Thoracic aorta (tissue), 2 donors: ENCODE data around the gene SMOC2. TPM values are rescaled to one million over a fixed set of nuclear protein-coding genes. Genes with fewer than 3 reads are reported as not detected.

ENCODE experiments used
- ATAC-seq: fragments of 150-250 bp; one replicate; pipeline ENCODE4 v1.8.0; 2017; ENCODE audit warnings: low read depth; ENCODE audit not compliant: insufficient number of reproducible peaks, low FRiP score
- DNase-seq: peaks from one replicate; pipeline ENCODE4 v3.0.0-alpha.2; 2020; ENCODE audit warnings: low spot score
- H3K27ac ChIP-seq, 2 donors: fragments of 200-600 bp; sonication (generic); 1 replicate in 1 of 2; 2 replicates in 1 of 2; pipeline ENCODE4 v1.5.1; 2016; ENCODE audit warnings: mild to moderate bottlenecking in 2 of 2, moderate library complexity in 2 of 2
- H3K27me3 ChIP-seq: fragments of 200-600 bp; sonication (generic); replicated peaks from 2 replicates; pipeline ENCODE4 v1.6.0; 2016; ENCODE audit warnings: mild to moderate bottlenecking; ENCODE audit not compliant: insufficient read depth
- H3K36me3 ChIP-seq: fragments of 200-600 bp; sonication (generic); one replicate; pipeline ENCODE4 v1.5.1; 2016
- H3K4me1 ChIP-seq, 2 donors: fragments of 200-600 bp; sonication (generic); 1 replicate in 1 of 2; 2 replicates in 1 of 2; pipeline versions ENCODE4 v1.5.1 to v1.6.0; 2016; ENCODE audit warnings: low read depth in 2 of 2, mild to moderate bottlenecking in 1 of 2; ENCODE audit not compliant: control insufficient read depth in 1 of 2
- H3K4me3 ChIP-seq: fragments of 200-600 bp; sonication (generic); 2 replicates; pipeline ENCODE4 v1.5.1; 2016; ENCODE audit warnings: mild to moderate bottlenecking
- H3K9me3 ChIP-seq: fragments of 200-600 bp; sonication (generic); 2 replicates; pipeline ENCODE4 v1.5.1; 2016
- CTCF ChIP-seq: fragments of 200-600 bp; sonication (generic); IDR thresholded peaks from one replicate; pipeline ENCODE4 v1.5.1; 2019; ENCODE audit warnings: antibody characterized with exemption
- total RNA-seq, 2 donors: library from RNA; depleted of rRNA; stranded (reverse); fragments of >200 nt; gene quantifications; one replicate each; pipeline versions ENCODE4 v1.1.0 to v1.2.3, GENCODE V29; 2016

The SMOC2 gene
- total RNA-seq: 100 to 1,000 TPM; 334 to 424 TPM

GRCh38 chr6:168440520-168441433 lies at the start of gene SMOC2:
Gene SMOC2 (plus strand): TSS chr6:168441184. CDS start chr6:168441371, 187 bp downstream.
- Histone ChIP-seq H3K4me1 (peaks cover 0 to 54% of the 10 kb centered on the region in 2 donors), H3K36me3 (no peaks in the 10 kb centered on the region), H3K27me3 (no peaks in the 10 kb centered on the region), H3K4me3 (peak within 1 kb of the TSS; percentile 71), H3K27ac (peak within 1 kb of the TSS; percentile 85 to 86), H3K9me3 (no peaks in the 10 kb centered on the region)
- ATAC-seq: peak; percentile 31
- DNase-seq: no peak
- peak; percentile 36 for TF ChIP-seq CTCF

- ATAC-seq: no peak
These were observed 47.7 kb upstream of the SMOC2 start for GRCh38 chr6:168393126-168393870.

GRCh38 chr6:168394606-168395005 lies 46.4 kb upstream of the SMOC2 start:
- H3K27me3 ChIP-seq: no peaks in the 10 kb centered on the region
- H3K36me3 ChIP-seq: no peaks in the 10 kb centered on the region
- H3K27ac ChIP-seq: no peak overlapping the region
- no peak for TF ChIP-seq CTCF
- DNase-seq: no peak
- H3K4me3 ChIP-seq: no peak overlapping the region
- no peaks in the 10 kb centered on the region for H3K9me3 ChIP-seq
- H3K4me1 ChIP-seq: peaks cover 0 to 12% of the 10 kb centered on the region in 2 donors
- no peak for ATAC-seq

More at GRCh38 chr6:168393126-168393870, 47.7 kb upstream of the SMOC2 start:
- no peak for DNase-seq
- Histone ChIP-seq H3K4me3 (no peak overlapping the region), H3K4me1 (peaks cover 0 to 12% of the 10 kb centered on the region in 2 donors), H3K36me3 (no peaks in the 10 kb centered on the region), H3K27ac (no peak overlapping the region), H3K27me3 (no peaks in the 10 kb centered on the region), H3K9me3 (no peaks in the 10 kb centered on the region)
- no peak for TF ChIP-seq CTCF

GRCh38 chr6:168395983-168396382 lies 45.0 kb upstream of the SMOC2 start:
- Histone ChIP-seq H3K36me3 (no peaks in the 10 kb centered on the region), H3K4me3 (no peak overlapping the region), H3K27ac (no peak overlapping the region), H3K9me3 (no peaks in the 10 kb centered on the region), H3K4me1 (peaks cover 0 to 12% of the 10 kb centered on the region in 2 donors), H3K27me3 (no peaks in the 10 kb centered on the region)
- DNase-seq: no peak
- ATAC-seq: no peak
- TF ChIP-seq CTCF: no peak

GRCh38 chr6:168396561-168396960 lies 44.4 kb upstream of the SMOC2 start:
- Histone ChIP-seq H3K4me1 (peaks cover 0 to 12% of the 10 kb centered on the region in 2 donors), H3K27ac (no peak overlapping the region), H3K4me3 (no peak overlapping the region), H3K27me3 (no peaks in the 10 kb centered on the region), H3K9me3 (no peaks in the 10 kb centered on the region), H3K36me3 (no peaks in the 10 kb centered on the region)
- ATAC-seq (no peak), DNase-seq (no peak)
- no peak for TF ChIP-seq CTCF
